T-helper 2 cell treated with Interferon-gamma antibody and Interleukin-4, amounts not matched to agents 5 μg/mL and 100 μg/mL, for 36 hours (primary cell): Measurements from ENCODE around the gene SEC24C.

Experiments
- DNase-seq: peaks from one replicate; pipeline ENCODE4 v3.0.0; 2021; ENCODE audit warnings: low spot score
- H3K27ac Mint-ChIP-seq: one replicate; pipeline ENCODE4 v1.8.0; 2021; ENCODE audit warnings: mild to moderate bottlenecking, mixed read lengths
- H3K27me3 Mint-ChIP-seq: one replicate; pipeline ENCODE4 v1.8.0; 2021; ENCODE audit warnings: low read depth, mixed read lengths
- H3K36me3 Mint-ChIP-seq: one replicate; pipeline ENCODE4 v1.8.0; 2021; ENCODE audit warnings: low read depth, mixed read lengths
- H3K4me1 Mint-ChIP-seq: one replicate; pipeline ENCODE4 v1.8.0; 2021; ENCODE audit warnings: low read depth, mixed read lengths
- H3K4me3 Mint-ChIP-seq: one replicate; pipeline ENCODE4 v1.8.0; 2022; ENCODE audit warnings: mild to moderate bottlenecking, moderate library complexity, mixed read lengths
- H3K9me3 Mint-ChIP-seq: one replicate; pipeline ENCODE4 v1.8.0; 2021; ENCODE audit warnings: mixed read lengths

Gene SEC24C

GRCh38 chr10:73814276-73814895 is 70.2 kb downstream of the SEC24C start:
- Mint-ChIP-seq H3K4me1 (peaks cover 16% of the 10 kb centered on the region), H3K36me3 (peaks cover 31% of the 10 kb centered on the region), H3K27me3 (no peaks in the 10 kb centered on the region), H3K9me3 (no peaks in the 10 kb centered on the region), H3K27ac (no peak overlapping the region), H3K4me3 (no peak overlapping the region)
- no peak for DNase-seq

DNA sequence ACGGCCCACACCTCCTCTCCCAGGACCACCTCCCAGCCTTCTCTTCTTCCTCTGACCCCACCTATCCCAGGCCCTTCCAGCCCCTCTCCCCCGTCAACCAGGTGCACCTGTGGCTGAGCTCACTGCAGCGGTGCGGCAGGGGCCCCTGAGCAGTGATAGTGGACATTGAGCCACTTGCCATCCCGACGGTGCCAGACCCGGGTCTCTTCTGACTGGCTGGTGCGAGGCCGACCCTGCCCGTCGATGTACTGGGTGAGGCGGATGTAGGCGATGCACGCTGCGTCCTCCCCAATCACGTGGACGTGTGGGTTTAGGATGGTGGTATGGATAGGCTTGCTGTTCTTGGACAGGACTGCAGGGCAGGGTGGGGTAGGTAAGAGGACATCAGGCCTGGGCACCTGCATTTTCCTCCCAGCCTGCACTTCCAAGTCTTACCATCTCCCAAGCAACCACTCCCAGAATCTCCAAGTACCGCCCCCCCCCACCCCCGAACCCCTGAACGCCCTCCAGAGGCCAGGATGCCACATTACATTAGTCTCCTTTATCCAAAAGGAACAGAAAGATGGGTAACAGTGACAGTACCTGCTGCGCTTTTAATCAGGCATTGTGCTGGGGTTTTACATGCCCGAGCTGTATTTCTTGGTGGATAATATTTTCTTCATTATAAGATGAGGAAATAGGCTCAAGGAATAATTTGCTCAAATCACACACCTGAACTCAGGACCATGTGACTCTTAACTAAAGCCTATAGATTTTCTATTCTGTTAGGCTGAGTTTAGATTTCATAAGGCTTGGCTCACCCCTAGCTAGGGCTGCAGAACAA is 70.9 kb downstream of the SEC24C start:
- Mint-ChIP-seq H3K4me1 (peaks cover 8% of the 10 kb centered on the region), H3K27ac (no peak overlapping the region), H3K27me3 (no peaks in the 10 kb centered on the region), H3K4me3 (no peak overlapping the region), H3K36me3 (peaks cover 29% of the 10 kb centered on the region), H3K9me3 (no peaks in the 10 kb centered on the region)
- no peak for DNase-seq

GRCh38 chr10:73815719-73816030 is 71.5 kb downstream of the SEC24C start:
- Mint-ChIP-seq H3K4me3 (no peak overlapping the region), H3K27ac (no peak overlapping the region), H3K36me3 (peaks cover 26% of the 10 kb centered on the region), H3K27me3 (no peaks in the 10 kb centered on the region), H3K4me1 (peaks cover 4% of the 10 kb centered on the region), H3K9me3 (no peaks in the 10 kb centered on the region)
- DNase-seq, result no peak

DNA sequence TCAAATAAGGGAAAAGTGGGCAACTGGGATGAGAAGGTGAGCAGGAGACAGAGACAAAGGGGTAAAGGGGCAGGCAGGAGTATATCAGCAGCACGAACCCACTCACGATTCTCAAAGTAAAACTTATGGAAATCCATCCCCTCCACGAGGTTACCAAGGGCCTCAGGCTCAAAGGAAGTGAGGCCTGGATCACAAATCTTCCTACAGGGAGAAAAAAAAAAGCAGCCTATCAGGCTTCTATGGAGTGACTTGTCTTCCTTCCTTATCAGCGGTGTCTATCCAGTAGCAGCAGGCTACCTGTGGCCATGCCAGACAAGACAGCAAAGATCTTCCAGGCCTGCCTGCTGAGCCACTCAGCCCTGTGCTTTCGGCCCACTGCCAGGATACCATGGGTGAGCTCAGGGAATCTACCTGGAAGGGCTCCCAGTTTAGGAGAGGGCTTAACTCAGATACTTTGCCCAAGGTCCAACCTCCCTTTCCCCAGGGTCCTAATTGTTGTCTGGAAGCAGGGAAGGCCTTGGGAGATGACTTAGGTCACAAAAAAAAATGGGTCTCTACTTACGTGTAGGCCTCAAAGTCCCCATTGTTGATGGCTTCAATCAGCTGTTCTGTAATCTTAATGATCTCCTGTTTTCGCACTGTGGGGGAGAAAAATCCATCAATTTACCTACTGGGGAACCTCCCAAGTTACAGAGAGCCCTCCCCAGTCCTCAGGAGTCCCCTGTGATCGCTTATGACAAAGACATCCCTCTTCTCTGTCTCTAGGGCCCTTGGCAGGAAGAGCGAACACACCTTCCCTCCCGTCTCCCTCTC is 73.0 kb downstream of the SEC24C start:
- no peak overlapping the region for H3K27ac Mint-ChIP-seq
- H3K9me3 Mint-ChIP-seq, result no peaks in the 10 kb centered on the region
- H3K36me3 Mint-ChIP-seq, result peaks cover 31% of the 10 kb centered on the region
- no peak for DNase-seq
- no peak overlapping the region for H3K4me3 Mint-ChIP-seq
- peaks cover 4% of the 10 kb centered on the region for H3K4me1 Mint-ChIP-seq
- no peaks in the 10 kb centered on the region for H3K27me3 Mint-ChIP-seq

GRCh38 chr10:73817826-73818225 is 73.7 kb downstream of the SEC24C start:
- peaks cover 35% of the 10 kb centered on the region for H3K36me3 Mint-ChIP-seq
- H3K27me3 Mint-ChIP-seq, result no peaks in the 10 kb centered on the region
- peaks cover 4% of the 10 kb centered on the region for H3K4me1 Mint-ChIP-seq
- H3K4me3 Mint-ChIP-seq, result no peak overlapping the region
- no peak overlapping the region for H3K27ac Mint-ChIP-seq
- DNase-seq, result no peak
- no peaks in the 10 kb centered on the region for H3K9me3 Mint-ChIP-seq

DNA sequence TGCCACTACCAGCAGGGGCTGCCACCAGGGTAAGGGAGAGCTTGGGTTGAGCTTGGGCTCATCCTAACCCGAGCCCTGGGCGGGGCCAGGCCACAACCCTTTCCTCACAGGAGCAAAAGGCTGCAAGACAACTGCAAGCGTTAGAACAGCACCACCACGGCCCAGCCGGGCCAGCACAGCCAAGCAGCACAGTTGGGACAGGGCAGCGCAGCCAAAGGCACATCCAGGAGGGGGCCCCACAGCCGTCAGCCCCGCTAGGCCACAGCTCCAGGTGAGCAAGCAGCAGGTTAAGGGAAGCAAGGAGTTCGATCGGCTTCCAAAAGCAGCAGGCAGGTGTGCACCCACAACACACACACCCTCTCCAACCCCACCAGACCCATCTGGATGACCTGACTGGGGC is 74.2 kb downstream of the SEC24C start:
- no peaks in the 10 kb centered on the region for H3K27me3 Mint-ChIP-seq
- peak overlapping the region; percentile 5 for H3K27ac Mint-ChIP-seq
- no peaks in the 10 kb centered on the region for H3K9me3 Mint-ChIP-seq
- no peak for DNase-seq
- H3K4me1 Mint-ChIP-seq, result peaks cover 4% of the 10 kb centered on the region
- H3K36me3 Mint-ChIP-seq, result peaks cover 29% of the 10 kb centered on the region
- no peak overlapping the region for H3K4me3 Mint-ChIP-seq

DNA sequence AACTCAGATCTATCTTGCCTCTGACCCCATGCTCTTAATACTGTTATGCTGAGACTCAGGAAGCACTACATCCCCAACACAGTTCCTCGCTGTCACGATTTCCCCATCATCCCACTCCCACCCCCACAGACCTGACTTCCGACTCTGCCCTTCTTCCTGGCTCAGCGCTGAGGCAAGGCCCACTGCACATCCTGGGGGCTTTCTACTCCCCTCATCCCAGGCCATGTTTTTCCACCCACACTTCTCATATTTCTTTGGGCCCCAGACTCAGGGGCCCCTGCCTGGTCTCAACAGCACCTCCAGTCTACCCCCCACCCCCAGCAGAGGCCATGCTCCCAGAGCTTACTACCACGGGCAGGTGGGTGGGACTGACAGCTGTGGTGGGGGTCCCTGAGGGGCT is 74.9 kb downstream of the SEC24C start:
- no peaks in the 10 kb centered on the region for H3K27me3 Mint-ChIP-seq
- H3K9me3 Mint-ChIP-seq, result no peaks in the 10 kb centered on the region
- DNase-seq, result no peak
- H3K36me3 Mint-ChIP-seq, result peaks cover 25% of the 10 kb centered on the region
- H3K4me1 Mint-ChIP-seq, result peaks cover 4% of the 10 kb centered on the region
- H3K4me3 Mint-ChIP-seq, result no peak overlapping the region
- no peak overlapping the region for H3K27ac Mint-ChIP-seq

DNA sequence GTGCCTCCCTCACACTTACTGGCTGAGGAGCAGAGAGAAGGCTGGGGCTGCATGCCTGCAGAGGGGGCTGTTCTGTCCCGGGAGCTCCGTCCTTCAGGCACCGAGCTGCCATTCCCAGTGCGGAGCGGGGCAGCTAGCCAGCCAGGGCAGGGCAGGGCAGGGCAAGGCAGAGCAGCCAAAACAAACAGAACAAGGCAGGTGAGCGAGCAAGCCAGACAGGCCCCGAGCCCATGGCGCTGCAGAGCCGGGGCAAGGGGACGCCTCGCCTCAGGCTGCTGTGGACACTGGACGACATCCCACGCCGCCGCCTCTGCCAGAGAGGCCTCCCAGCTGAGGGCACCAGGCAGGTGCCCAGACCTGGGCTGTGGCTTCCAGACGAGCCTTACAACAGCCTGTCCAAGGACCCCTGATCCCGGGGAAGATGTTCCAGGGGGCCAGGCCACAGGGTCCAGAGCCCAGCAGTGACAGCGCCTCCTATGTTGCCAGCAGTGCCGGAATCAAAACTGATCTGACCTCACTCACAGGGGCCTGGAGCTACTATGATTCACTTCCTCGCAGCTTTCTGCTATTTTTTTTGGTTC is 75.4 kb downstream of the SEC24C start:
- Mint-ChIP-seq H3K36me3 (peaks cover 27% of the 10 kb centered on the region), H3K27ac (no peak overlapping the region), H3K4me3 (no peak overlapping the region), H3K27me3 (no peaks in the 10 kb centered on the region), H3K9me3 (no peaks in the 10 kb centered on the region), H3K4me1 (peaks cover 4% of the 10 kb centered on the region)
- DNase-seq, result no peak
